ENCODE measurements around the gene CAMK4.
A peak's percentile ranks its signal among the peaks of the same experiment; 100 is the strongest.

Gene CAMK4

GRCh38 chr5:111447099-111447498 is 222.9 kb downstream of the CAMK4 start:
- DNase-seq, result no peak

- no peak for DNase-seq
Measured at GRCh38 chr5:111447822-111448221, 223.6 kb downstream of the CAMK4 start.

GRCh38 chr5:111453295-111453694 is 229.1 kb downstream of the CAMK4 start:
- DNase-seq, result no peak

GRCh38 chr5:111453747-111454146 is 229.6 kb downstream of the CAMK4 start:
- no peak for DNase-seq

- DNase-seq, result peak; percentile 72
Measured at GRCh38 chr5:111454198-111454622, 230.0 kb downstream of the CAMK4 start.

GRCh38 chr5:111454776-111455175 is 230.6 kb downstream of the CAMK4 start:
- DNase-seq, result no peak

GRCh38 chr5:111461255-111461671 is 237.1 kb downstream of the CAMK4 start:
- DNase-seq, result no peak

- no peak for DNase-seq
Measured at GRCh38 chr5:111461934-111462333, 237.8 kb downstream of the CAMK4 start.

GRCh38 chr5:111463311-111463710 is 239.1 kb downstream of the CAMK4 start:
- DNase-seq, result no peak

- no peak for DNase-seq
Measured at GRCh38 chr5:111469293-111469896, 245.2 kb downstream of the CAMK4 start.

- DNase-seq, result no peak
Measured at GRCh38 chr5:111469903-111470302, 245.7 kb downstream of the CAMK4 start.

GRCh38 chr5:111472096-111472495 is 247.9 kb downstream of the CAMK4 start:
- DNase-seq, result no peak

- DNase-seq, result no peak
Measured at GRCh38 chr5:111472579-111472978, 248.4 kb downstream of the CAMK4 start.

GRCh38 chr5:111478266-111478665 is 254.1 kb downstream of the CAMK4 start:
- DNase-seq, result no peak

GRCh38 chr5:111478898-111479297 is 254.7 kb downstream of the CAMK4 start:
- no peak for DNase-seq

- no peak for DNase-seq
Measured at GRCh38 chr5:111480346-111480745, 256.2 kb downstream of the CAMK4 start.

GRCh38 chr5:111486055-111486454 is 261.9 kb downstream of the CAMK4 start:
- DNase-seq, result no peak

GRCh38 chr5:111486926-111487325 is 262.7 kb downstream of the CAMK4 start:
- no peak for DNase-seq

- no peak for DNase-seq
Measured at GRCh38 chr5:111488353-111488752, 264.2 kb downstream of the CAMK4 start.

- DNase-seq, result no peak
Measured at GRCh38 chr5:111493031-111493430, 268.8 kb downstream of the CAMK4 start.

GRCh38 chr5:111494355-111494999 is 270.3 kb downstream of the CAMK4 start:
- peak; percentile 44 for DNase-seq

GRCh38 chr5:111495159-111495558 is 271.0 kb downstream of the CAMK4 start:
- no peak for DNase-seq

GRCh38 chr5:111498346-111498745 is 274.2 kb downstream of the CAMK4 start:
- DNase-seq, result no peak

- DNase-seq, result no peak
Measured at GRCh38 chr5:111502956-111503355, 278.8 kb downstream of the CAMK4 start.

GRCh38 chr5:111505096-111505495 is 280.9 kb downstream of the CAMK4 start:
- no peak for DNase-seq
